Osteoblast (primary cell): ENCODE data around the gene COLEC12. TPM values are rescaled to one million over a fixed set of nuclear protein-coding genes. Genes with fewer than 3 reads are reported as not detected.
A peak's percentile ranks its signal among the peaks of the same experiment; 100 is the strongest.

Experiments
- DNase-seq: peaks from one replicate; pipeline ENCODE4 v3.0.0; 2011; ENCODE audit warnings: low spot score, mixed read lengths; ENCODE audit not compliant: insufficient read length; ENCODE audit errors: missing footprints
- H2AFZ ChIP-seq: 2 replicates; pipeline ENCODE4 v1.6.0; 2011; ENCODE audit warnings: mild to moderate bottlenecking, low read length
- H3K27ac ChIP-seq: 2 replicates; pipeline ENCODE4 v1.5.1; 2011; ENCODE audit warnings: mild to moderate bottlenecking, low read depth, low read length, moderate library complexity
- H3K27me3 ChIP-seq: 2 replicates; pipeline ENCODE4 v1.6.0; 2012; ENCODE audit warnings: mild to moderate bottlenecking, control low read depth, inconsistent platforms, low read length, moderate library complexity; ENCODE audit not compliant: insufficient read depth
- H3K36me3 ChIP-seq: 2 replicates; pipeline ENCODE4 v1.5.1; 2011; ENCODE audit warnings: mild to moderate bottlenecking, low read length, control low read depth, moderate library complexity; ENCODE audit not compliant: insufficient read depth
- H3K4me1 ChIP-seq: 2 replicates; pipeline ENCODE4 v1.5.1; 2011; ENCODE audit warnings: mild to moderate bottlenecking, low read length, control low read depth, moderate library complexity; ENCODE audit not compliant: insufficient read depth
- H3K4me2 ChIP-seq: 2 replicates; pipeline ENCODE4 v1.6.0; 2011; ENCODE audit warnings: mild to moderate bottlenecking, low read length; ENCODE audit not compliant: insufficient read depth
- H3K4me3 ChIP-seq: fragments of 200-600 bp; sonication (generic); 3 replicates; pipeline ENCODE4 v1.5.1; 2012; ENCODE audit warnings: mild to moderate bottlenecking, low read length, inconsistent platforms; ENCODE audit not compliant: insufficient read depth
- H3K79me2 ChIP-seq: 2 replicates; pipeline ENCODE4 v1.6.0; 2012; ENCODE audit warnings: mild to moderate bottlenecking, low read length, control low read depth, inconsistent platforms; ENCODE audit not compliant: insufficient read depth
- H3K9me3 ChIP-seq: 2 replicates; pipeline ENCODE4 v1.5.1; 2011; ENCODE audit warnings: low read depth, low read length, control low read depth
- H4K20me1 ChIP-seq: 2 replicates; pipeline ENCODE4 v1.6.0; 2012; ENCODE audit warnings: mild to moderate bottlenecking, low read length, control low read depth; ENCODE audit not compliant: insufficient read depth
- total RNA-seq: library from RNA; depleted of rRNA; stranded (reverse); fragments of >200 nt; gene quantifications from 2 replicates; pipeline ENCODE4 v1.2.3, GENCODE V29; 2012
- TF ChIP-seq, protein P1 (sequence below): IDR thresholded peaks from 2 replicates; pipeline ENCODE4 v1.5.1; 2011; ENCODE audit warnings: mild to moderate bottlenecking, low read depth, low read length, moderate library complexity; ENCODE audit errors: extremely low read depth

COLEC12 gene
- total RNA-seq, 1 donor: 38.0 TPM

DNA sequence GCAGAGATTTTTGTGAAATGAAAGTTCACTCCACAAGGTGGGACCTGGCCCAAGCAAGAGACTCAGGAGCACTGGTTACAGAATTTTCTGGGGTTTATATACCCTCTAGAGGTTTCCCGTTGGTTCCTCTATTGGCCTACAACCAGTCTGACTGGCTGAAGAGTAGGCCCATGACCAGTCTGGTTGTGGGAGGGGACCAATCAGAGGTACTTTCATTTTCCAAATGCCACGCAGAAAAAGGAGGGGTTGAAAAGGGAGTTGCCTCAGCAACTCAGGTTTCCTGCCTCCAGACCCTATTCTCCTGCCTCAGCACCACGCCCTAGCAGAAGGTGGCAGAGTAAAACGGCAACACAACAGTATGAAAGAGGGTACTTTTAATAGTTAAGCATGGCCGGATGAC is 98.4 kb downstream of the COLEC12 start:
- Histone ChIP-seq H3K4me3 (no peak overlapping the region), H3K36me3 (no peaks in the 10 kb centered on the region), H3K4me2 (no peak overlapping the region), H4K20me1 (no peaks in the 10 kb centered on the region), H2AFZ (no peak overlapping the region), H3K9me3 (no peaks in the 10 kb centered on the region), H3K27me3 (no peaks in the 10 kb centered on the region), H3K4me1 (peaks cover 31% of the 10 kb centered on the region), H3K27ac (no peak overlapping the region), H3K79me2 (no peaks in the 10 kb centered on the region)
- DNase-seq: no peak
- TF ChIP-seq, protein P1, sequence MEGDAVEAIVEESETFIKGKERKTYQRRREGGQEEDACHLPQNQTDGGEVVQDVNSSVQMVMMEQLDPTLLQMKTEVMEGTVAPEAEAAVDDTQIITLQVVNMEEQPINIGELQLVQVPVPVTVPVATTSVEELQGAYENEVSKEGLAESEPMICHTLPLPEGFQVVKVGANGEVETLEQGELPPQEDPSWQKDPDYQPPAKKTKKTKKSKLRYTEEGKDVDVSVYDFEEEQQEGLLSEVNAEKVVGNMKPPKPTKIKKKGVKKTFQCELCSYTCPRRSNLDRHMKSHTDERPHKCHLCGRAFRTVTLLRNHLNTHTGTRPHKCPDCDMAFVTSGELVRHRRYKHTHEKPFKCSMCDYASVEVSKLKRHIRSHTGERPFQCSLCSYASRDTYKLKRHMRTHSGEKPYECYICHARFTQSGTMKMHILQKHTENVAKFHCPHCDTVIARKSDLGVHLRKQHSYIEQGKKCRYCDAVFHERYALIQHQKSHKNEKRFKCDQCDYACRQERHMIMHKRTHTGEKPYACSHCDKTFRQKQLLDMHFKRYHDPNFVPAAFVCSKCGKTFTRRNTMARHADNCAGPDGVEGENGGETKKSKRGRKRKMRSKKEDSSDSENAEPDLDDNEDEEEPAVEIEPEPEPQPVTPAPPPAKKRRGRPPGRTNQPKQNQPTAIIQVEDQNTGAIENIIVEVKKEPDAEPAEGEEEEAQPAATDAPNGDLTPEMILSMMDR: no peak

DNA sequence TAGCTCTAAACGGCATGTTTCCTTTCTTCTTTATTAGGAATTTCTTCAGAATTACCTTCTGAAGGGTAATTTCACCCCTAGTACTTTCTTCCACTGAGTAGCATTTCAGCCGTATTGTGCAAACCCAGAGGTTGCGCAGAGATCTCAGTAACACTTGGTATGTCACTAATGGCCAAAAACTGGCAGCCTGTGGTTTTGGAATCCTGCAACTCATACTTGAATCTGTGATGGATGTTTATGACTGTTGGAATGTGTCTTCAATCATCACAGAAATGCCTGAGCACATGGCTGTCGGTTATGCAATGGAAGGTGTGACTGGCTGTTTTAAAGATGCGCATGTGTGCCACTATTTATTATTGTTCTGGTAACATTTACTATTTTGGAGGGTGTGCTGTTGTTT is 100.0 kb downstream of the COLEC12 start:
- H3K27ac ChIP-seq: peak overlapping the region; percentile 64
- H3K4me2 ChIP-seq: peak overlapping the region; percentile 38
- TF ChIP-seq, protein P1: no peak
- DNase-seq: no peak
- peaks cover 42% of the 10 kb centered on the region for H3K4me1 ChIP-seq
- no peak overlapping the region for H3K4me3 ChIP-seq
- no peaks in the 10 kb centered on the region for H3K79me2 ChIP-seq
- H2AFZ ChIP-seq: no peak overlapping the region
- H3K36me3 ChIP-seq: no peaks in the 10 kb centered on the region
- no peaks in the 10 kb centered on the region for H3K9me3 ChIP-seq
- H4K20me1 ChIP-seq: no peaks in the 10 kb centered on the region
- no peaks in the 10 kb centered on the region for H3K27me3 ChIP-seq

DNA sequence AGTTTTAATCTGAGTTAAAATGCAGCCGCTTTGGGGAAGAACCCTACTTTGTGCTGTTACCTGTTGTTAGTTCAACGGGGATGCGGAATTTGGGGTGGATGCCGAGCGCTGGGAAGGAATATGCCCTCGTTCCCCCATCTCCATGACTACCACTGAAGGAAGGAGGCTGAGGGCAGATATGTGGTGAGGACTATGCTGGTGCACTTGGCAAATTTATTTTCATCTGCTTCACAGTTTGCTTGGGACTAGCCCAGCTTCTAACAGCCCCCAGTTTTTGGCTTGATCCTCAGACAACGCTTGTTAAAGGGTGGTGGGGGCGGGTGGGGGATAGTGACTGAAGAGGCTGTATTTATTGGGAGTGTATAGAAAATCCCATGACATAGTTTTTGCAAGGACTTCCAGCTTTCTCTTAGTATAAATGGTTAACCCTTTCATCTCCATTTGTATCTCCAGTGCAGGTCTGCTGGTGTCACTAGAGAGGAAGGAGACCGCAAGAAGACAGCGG is 100.8 kb downstream of the COLEC12 start:
- H4K20me1 ChIP-seq: no peaks in the 10 kb centered on the region
- H3K4me1 ChIP-seq: peaks cover 50% of the 10 kb centered on the region
- DNase-seq: no peak
- no peaks in the 10 kb centered on the region for H3K79me2 ChIP-seq
- H3K4me3 ChIP-seq: no peak overlapping the region
- no peaks in the 10 kb centered on the region for H3K27me3 ChIP-seq
- peak overlapping the region; percentile 62 for H3K27ac ChIP-seq
- H3K36me3 ChIP-seq: no peaks in the 10 kb centered on the region
- H3K4me2 ChIP-seq: no peak overlapping the region
- H3K9me3 ChIP-seq: no peaks in the 10 kb centered on the region
- no peak overlapping the region for H2AFZ ChIP-seq
- TF ChIP-seq, protein P1: no peak

DNA sequence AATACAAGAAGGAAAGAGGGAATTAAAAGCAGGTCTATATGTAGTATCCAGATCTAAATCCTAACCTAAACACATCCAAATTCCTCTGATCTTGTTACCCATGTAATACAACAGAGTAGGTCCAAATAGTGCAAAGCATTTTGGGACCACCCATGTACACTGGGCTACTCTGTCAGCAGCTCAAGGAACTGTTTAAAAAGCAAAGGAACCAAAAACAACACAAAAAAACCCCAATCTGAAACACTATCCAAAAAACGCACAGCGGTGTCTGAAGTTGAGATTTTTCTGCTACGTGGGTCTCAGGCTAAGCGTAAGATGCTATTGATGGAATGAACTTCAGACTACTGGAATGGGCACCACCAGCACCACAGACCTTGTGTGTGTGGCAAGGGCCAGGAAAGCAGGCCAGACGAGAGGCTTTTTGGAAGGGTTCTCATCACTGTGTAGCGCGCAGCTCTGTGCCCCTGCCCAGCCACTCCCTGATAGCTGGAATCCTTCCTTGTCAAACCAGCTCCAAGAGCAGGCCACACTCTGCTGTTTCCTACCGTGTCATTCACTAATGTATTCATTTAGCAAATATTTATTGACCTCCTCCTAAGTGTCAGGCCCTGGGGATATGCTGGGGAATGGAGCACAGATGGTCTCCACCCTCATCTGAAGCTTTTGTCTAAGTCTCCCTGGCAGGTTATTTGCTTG is 101.4 kb downstream of the COLEC12 start:
- Histone ChIP-seq H3K4me1 (peaks cover 56% of the 10 kb centered on the region), H3K79me2 (no peaks in the 10 kb centered on the region), H3K4me2 (no peak overlapping the region), H3K36me3 (no peaks in the 10 kb centered on the region), H3K27ac (no peak overlapping the region), H3K27me3 (no peaks in the 10 kb centered on the region), H4K20me1 (no peaks in the 10 kb centered on the region), H3K9me3 (no peaks in the 10 kb centered on the region), H2AFZ (no peak overlapping the region), H3K4me3 (no peak overlapping the region)
- peak; percentile 45 for DNase-seq
- TF ChIP-seq, protein P1: no peak
